Measurements from ENCODE around the gene GRID1.

- no peak for TF ChIP-seq GABPA (IDR thresholded peaks at IDR 0.05; ENCODE audit: low read depth)
- TF ChIP-seq TAF1 (IDR thresholded peaks at IDR 0.05; ENCODE audit: borderline replicate concordance, low read depth, low read length): no peak
- TF ChIP-seq FOS (IDR thresholded peaks at IDR 0.05; ENCODE audit: borderline replicate concordance, extremely low read depth, insufficient read length): no peak
- no peak for TF ChIP-seq CEBPB (IDR thresholded peaks at IDR 0.05; ENCODE audit: borderline replicate concordance in 1 of 2, low read depth in 2 of 2, low read length in 2 of 2)
- TF ChIP-seq TCF7 (IDR thresholded peaks at IDR 0.05; ENCODE audit: borderline replicate concordance): no peak
- TF ChIP-seq POLR2A (IDR thresholded peaks at IDR 0.05; ENCODE audit: low read depth, low read length): no peak
- TF ChIP-seq SIN3A (IDR thresholded peaks at IDR 0.05; ENCODE audit: low read depth, low read length): no peak
- TF ChIP-seq, protein P1, sequence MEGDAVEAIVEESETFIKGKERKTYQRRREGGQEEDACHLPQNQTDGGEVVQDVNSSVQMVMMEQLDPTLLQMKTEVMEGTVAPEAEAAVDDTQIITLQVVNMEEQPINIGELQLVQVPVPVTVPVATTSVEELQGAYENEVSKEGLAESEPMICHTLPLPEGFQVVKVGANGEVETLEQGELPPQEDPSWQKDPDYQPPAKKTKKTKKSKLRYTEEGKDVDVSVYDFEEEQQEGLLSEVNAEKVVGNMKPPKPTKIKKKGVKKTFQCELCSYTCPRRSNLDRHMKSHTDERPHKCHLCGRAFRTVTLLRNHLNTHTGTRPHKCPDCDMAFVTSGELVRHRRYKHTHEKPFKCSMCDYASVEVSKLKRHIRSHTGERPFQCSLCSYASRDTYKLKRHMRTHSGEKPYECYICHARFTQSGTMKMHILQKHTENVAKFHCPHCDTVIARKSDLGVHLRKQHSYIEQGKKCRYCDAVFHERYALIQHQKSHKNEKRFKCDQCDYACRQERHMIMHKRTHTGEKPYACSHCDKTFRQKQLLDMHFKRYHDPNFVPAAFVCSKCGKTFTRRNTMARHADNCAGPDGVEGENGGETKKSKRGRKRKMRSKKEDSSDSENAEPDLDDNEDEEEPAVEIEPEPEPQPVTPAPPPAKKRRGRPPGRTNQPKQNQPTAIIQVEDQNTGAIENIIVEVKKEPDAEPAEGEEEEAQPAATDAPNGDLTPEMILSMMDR (IDR thresholded peaks at IDR 0.05 in 2 of 3, conservative IDR thresholded peaks at IDR 0.05 in 1 of 3; ENCODE audit: control insufficient read depth in 2 of 3, extremely low read depth in 1 of 3, insufficient read depth in 1 of 3, low read depth in 3 of 3, low read length in 3 of 3): no peak
- no peak for TF ChIP-seq TCF12 (IDR thresholded peaks at IDR 0.05; ENCODE audit: low read depth, low read length)
- no peak for TF ChIP-seq EP300 (IDR thresholded peaks at IDR 0.05; ENCODE audit: borderline replicate concordance in 1 of 2, control insufficient read depth in 1 of 2, low read depth in 2 of 2, low read length in 2 of 2)
- no peak for TF ChIP-seq RAD21 (IDR thresholded peaks at IDR 0.05; ENCODE audit: insufficient read depth, low read depth, low read length)
- TF ChIP-seq SMC3 (IDR thresholded peaks at IDR 0.05; ENCODE audit: borderline replicate concordance, low read length): no peak
- no peak for TF ChIP-seq CHD4 (IDR thresholded peaks at IDR 0.05)
Measured at GRCh38 chr10:86222336-86222650, 144.3 kb downstream of the GRID1 start.
